22Rv1 (cell line): ENCODE data around the gene GDF7.

ENCODE experiments used
- CTCF ChIP-seq: fragments of 450-650 bp; IDR thresholded peaks from 2 replicates; pipeline ENCODE4 v1.5.1; 2017; ENCODE audit warnings: mild to moderate bottlenecking
- ZFX ChIP-seq: fragments of 450-650 bp; IDR thresholded peaks from 2 replicates; pipeline ENCODE4 v1.6.1; 2017; ENCODE audit warnings: antibody characterized with exemption, borderline replicate concordance

- no peak for TF ChIP-seq ZFX
- no peak for TF ChIP-seq CTCF
Observed at GRCh38 chr2:20632446-20632990, 34.4 kb upstream of the GDF7 start.
